Parathyroid adenoma (tissue), 2 donors: ENCODE results near the gene ZNF79.

Experiments used
- H2AFZ ChIP-seq: fragments of 300-600 bp; sonication (generic); one replicate; pipeline ENCODE4 v1.7.0; 2017; ENCODE audit warnings: antibody characterized with exemption, mild to moderate bottlenecking
- H3K27ac ChIP-seq: fragments of 300-600 bp; sonication (generic); one replicate; pipeline ENCODE4 v1.7.0; 2017
- H3K27me3 ChIP-seq: fragments of 300-600 bp; sonication (generic); one replicate; pipeline ENCODE4 v1.7.0; 2017; ENCODE audit warnings: low read length; ENCODE audit not compliant: control insufficient read depth, insufficient read depth
- H3K36me3 ChIP-seq: fragments of 300-600 bp; sonication (generic); one replicate; pipeline ENCODE4 v1.7.0; 2017; ENCODE audit warnings: low read length; ENCODE audit not compliant: control insufficient read depth, insufficient read depth
- H3K4me1 ChIP-seq: fragments of 300-600 bp; sonication (generic); one replicate; pipeline ENCODE4 v1.7.0; 2017; ENCODE audit warnings: control low read depth
- H3K4me2 ChIP-seq: fragments of 300-600 bp; sonication (generic); one replicate; pipeline ENCODE4 v1.7.0; 2017; ENCODE audit warnings: low read length
- H3K4me3 ChIP-seq: fragments of 300-600 bp; sonication (generic); one replicate; pipeline ENCODE4 v1.7.0; 2017; ENCODE audit warnings: low read depth, low read length
- H3K79me2 ChIP-seq: fragments of 300-600 bp; sonication (generic); one replicate; pipeline ENCODE4 v1.7.0; 2017; ENCODE audit warnings: control low read depth
- H3K9ac ChIP-seq: fragments of 300-600 bp; sonication (generic); one replicate; pipeline ENCODE4 v1.7.0; 2017; ENCODE audit warnings: mild to moderate bottlenecking
- H3K9me3 ChIP-seq: fragments of 300-600 bp; sonication (generic); one replicate; pipeline ENCODE4 v1.7.0; 2017; ENCODE audit warnings: low read length; ENCODE audit not compliant: control insufficient read depth
- TF ChIP-seq, protein P1 (sequence below): fragments of 300-600 bp; sonication (generic); IDR thresholded peaks from one replicate; pipeline ENCODE4 v1.7.0; 2017; ENCODE audit warnings: antibody characterized with exemption, mild to moderate bottlenecking
- donor health status: primary hyperparathyroidism.

The ZNF79 gene

DNA sequence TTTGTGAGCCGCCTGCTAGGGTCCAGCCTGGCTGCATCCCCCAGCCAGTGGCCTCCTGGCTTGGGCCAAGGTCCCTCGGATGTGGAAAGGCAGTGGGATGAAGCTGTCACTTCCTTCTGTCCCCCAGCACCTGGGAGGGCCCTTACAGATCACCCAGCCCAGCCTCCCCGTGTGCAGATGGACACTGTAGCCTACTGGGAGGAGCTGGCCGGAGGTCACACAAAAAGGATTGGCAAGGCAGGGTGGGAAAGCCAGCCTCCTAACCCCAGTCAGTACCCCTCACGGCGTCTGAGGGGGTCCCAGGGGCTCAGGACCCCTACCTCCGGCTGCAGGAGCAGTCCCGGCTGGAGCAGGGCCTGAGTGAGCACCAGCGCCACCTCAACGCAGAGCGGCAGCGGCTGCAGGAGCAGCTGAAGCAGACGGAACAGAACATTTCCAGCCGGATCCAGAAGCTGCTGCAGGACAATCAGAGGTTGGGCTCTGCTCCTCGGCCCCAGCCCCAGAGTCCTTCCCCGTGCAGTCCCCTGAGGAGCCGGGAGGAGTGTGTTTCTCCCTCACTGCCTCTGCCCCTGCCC, 55.4 kb downstream of the ZNF79 start:
- Histone ChIP-seq H3K27me3 (no peaks in the 10 kb centered on the region), H3K4me1 (no peaks in the 10 kb centered on the region)

GRCh38 chr9:127482662-127483061, 58.5 kb downstream of the ZNF79 start:
- no peak overlapping the region for H3K4me3 ChIP-seq
- H3K36me3 ChIP-seq: no peaks in the 10 kb centered on the region
- no peaks in the 10 kb centered on the region for H3K4me1 ChIP-seq
- H2AFZ ChIP-seq: no peak overlapping the region
- no peak overlapping the region for H3K4me2 ChIP-seq
- TF ChIP-seq, protein P1, sequence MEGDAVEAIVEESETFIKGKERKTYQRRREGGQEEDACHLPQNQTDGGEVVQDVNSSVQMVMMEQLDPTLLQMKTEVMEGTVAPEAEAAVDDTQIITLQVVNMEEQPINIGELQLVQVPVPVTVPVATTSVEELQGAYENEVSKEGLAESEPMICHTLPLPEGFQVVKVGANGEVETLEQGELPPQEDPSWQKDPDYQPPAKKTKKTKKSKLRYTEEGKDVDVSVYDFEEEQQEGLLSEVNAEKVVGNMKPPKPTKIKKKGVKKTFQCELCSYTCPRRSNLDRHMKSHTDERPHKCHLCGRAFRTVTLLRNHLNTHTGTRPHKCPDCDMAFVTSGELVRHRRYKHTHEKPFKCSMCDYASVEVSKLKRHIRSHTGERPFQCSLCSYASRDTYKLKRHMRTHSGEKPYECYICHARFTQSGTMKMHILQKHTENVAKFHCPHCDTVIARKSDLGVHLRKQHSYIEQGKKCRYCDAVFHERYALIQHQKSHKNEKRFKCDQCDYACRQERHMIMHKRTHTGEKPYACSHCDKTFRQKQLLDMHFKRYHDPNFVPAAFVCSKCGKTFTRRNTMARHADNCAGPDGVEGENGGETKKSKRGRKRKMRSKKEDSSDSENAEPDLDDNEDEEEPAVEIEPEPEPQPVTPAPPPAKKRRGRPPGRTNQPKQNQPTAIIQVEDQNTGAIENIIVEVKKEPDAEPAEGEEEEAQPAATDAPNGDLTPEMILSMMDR: no peak
- H3K9me3 ChIP-seq: no peaks in the 10 kb centered on the region
- H3K27ac ChIP-seq: no peak overlapping the region
- no peaks in the 10 kb centered on the region for H3K79me2 ChIP-seq
- no peak overlapping the region for H3K9ac ChIP-seq
- H3K27me3 ChIP-seq: no peaks in the 10 kb centered on the region

More for the DNA sequence above, 55.4 kb downstream of the ZNF79 start:
- no peaks in the 10 kb centered on the region for H3K9me3 ChIP-seq
- H3K4me2 ChIP-seq: no peak overlapping the region
- H3K36me3 ChIP-seq: no peaks in the 10 kb centered on the region
- H3K4me3 ChIP-seq: no peak overlapping the region
- H3K79me2 ChIP-seq: no peaks in the 10 kb centered on the region
- no peak overlapping the region for H2AFZ ChIP-seq
- H3K27ac ChIP-seq: no peak overlapping the region
- TF ChIP-seq, protein P1: no peak
- H3K9ac ChIP-seq: no peak overlapping the region

DNA sequence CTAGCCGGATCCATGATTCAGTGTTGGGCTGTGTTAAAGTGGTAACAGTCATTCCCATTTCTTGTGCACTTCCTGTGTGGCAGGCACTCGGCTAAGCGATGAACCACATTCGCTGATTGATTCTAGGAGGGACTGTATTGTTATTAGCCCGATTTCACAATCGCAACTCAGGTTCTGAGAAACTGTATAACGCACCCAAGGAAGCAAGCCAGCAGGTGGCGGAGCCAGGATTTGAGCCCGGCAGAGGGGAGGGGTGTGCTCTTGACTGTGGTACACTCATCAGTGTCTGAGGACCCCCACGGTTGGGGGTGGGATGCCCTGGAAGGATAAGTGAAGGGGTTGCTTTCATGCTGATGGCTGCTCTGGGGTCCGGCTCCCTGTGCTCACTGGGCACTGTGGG, 61.8 kb downstream of the ZNF79 start:
- Histone ChIP-seq H3K9ac (no peak overlapping the region), H3K36me3 (no peaks in the 10 kb centered on the region), H3K27me3 (no peaks in the 10 kb centered on the region), H3K27ac (no peak overlapping the region), H3K4me1 (no peaks in the 10 kb centered on the region), H3K4me3 (no peak overlapping the region), H3K4me2 (no peak overlapping the region), H2AFZ (no peak overlapping the region), H3K79me2 (no peaks in the 10 kb centered on the region), H3K9me3 (no peaks in the 10 kb centered on the region)
- TF ChIP-seq, protein P1: no peak

DNA sequence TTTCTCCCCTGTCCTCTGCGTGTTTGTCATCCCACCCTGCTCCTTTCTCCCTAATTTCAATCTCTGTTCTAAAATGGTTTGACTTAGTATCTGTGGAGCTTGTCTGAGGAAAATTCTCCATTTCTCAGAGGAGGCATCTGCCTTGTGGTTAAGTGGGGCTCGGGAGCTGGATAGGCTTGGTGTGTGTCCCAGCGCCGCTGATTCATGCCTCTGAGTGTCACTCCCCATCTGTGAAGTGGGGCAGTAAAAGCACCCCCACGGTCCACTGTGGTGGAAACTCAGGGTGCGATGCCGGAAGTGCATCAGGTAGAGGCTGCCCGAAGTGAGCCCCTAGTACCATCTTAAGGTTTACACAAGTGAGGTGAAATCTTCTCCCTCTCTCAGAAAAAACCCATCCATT, 64.8 kb downstream of the ZNF79 start:
- TF ChIP-seq, protein P1: no peak
- H3K36me3 ChIP-seq: no peaks in the 10 kb centered on the region
- no peaks in the 10 kb centered on the region for H3K9me3 ChIP-seq

GRCh38 chr9:127489471-127490115, 65.4 kb downstream of the ZNF79 start:
- TF ChIP-seq, protein P1: no peak
- no peaks in the 10 kb centered on the region for H3K36me3 ChIP-seq

More for the DNA sequence above, 64.8 kb downstream of the ZNF79 start:
- Histone ChIP-seq H3K4me2 (no peak overlapping the region), H3K27me3 (no peaks in the 10 kb centered on the region), H3K27ac (no peak overlapping the region), H3K4me3 (no peak overlapping the region), H3K9ac (no peak overlapping the region), H3K79me2 (no peaks in the 10 kb centered on the region), H2AFZ (no peak overlapping the region), H3K4me1 (no peaks in the 10 kb centered on the region)

More at GRCh38 chr9:127489471-127490115, 65.4 kb downstream of the ZNF79 start:
- Histone ChIP-seq H3K27me3 (no peaks in the 10 kb centered on the region), H2AFZ (no peak overlapping the region), H3K9ac (no peak overlapping the region), H3K4me3 (no peak overlapping the region), H3K9me3 (no peaks in the 10 kb centered on the region), H3K27ac (no peak overlapping the region), H3K4me1 (no peaks in the 10 kb centered on the region), H3K79me2 (no peaks in the 10 kb centered on the region), H3K4me2 (no peak overlapping the region)
